HEK293T (cell line): Measurements from ENCODE around the gene MAD1L1.

Experiments
- CTCF ChIA-PET: fragments of 350-600 bp; formaldehyde crosslinking; extraction: SDS; loops from one replicate; lab custom pipeline; 2021; ENCODE audit warnings: antibody characterized with exemption, inconsistent platforms; lab: Yijun Ruan, JAX
- POLR2A ChIA-PET: fragments of 350-600 bp; formaldehyde crosslinking; extraction: SDS; loops from one replicate; lab custom pipeline; 2020; ENCODE audit warnings: antibody characterized with exemption, inconsistent platforms; lab: Yijun Ruan, JAX
- DNase-seq: peaks from one replicate; pipeline ENCODE4 v3.0.0; 2012; ENCODE audit warnings: mixed read lengths; ENCODE audit errors: extremely low spot score
- ARNT ChIP-seq: fragments of 450-650 bp; IDR thresholded peaks from 2 replicates; pipeline ENCODE4 v1.6.1; 2017; ENCODE audit warnings: mild to moderate bottlenecking
- BHLHE40 ChIP-seq: fragments of 450-650 bp; IDR thresholded peaks from 2 replicates; pipeline ENCODE4 v1.6.1; 2016; ENCODE audit warnings: mild to moderate bottlenecking, moderate library complexity, borderline replicate concordance
- CTBP1 ChIP-seq: fragments of 450-650 bp; IDR thresholded peaks from 2 replicates; pipeline ENCODE4 v1.6.1; 2016; ENCODE audit warnings: borderline replicate concordance
- ELF4 ChIP-seq: fragments of 450-650 bp; IDR thresholded peaks from 2 replicates; pipeline ENCODE4 v1.6.1; 2017; ENCODE audit warnings: antibody characterized with exemption
- FOXA1 ChIP-seq: fragments of 450-650 bp; IDR thresholded peaks from 2 replicates; pipeline ENCODE4 v1.6.1; 2016; ENCODE audit warnings: mild to moderate bottlenecking
- FOXK2 ChIP-seq: fragments of 450-650 bp; IDR thresholded peaks from 2 replicates; pipeline ENCODE4 v1.6.1; 2016; ENCODE audit warnings: mild to moderate bottlenecking
- FOXM1 ChIP-seq: fragments of 450-650 bp; IDR thresholded peaks from 2 replicates; pipeline ENCODE4 v1.6.1; 2017; ENCODE audit warnings: mild to moderate bottlenecking, borderline replicate concordance
- HDGF ChIP-seq: fragments of 450-650 bp; IDR thresholded peaks from 2 replicates; pipeline ENCODE4 v1.6.1; 2017; ENCODE audit warnings: antibody characterized with exemption, borderline replicate concordance
- L3MBTL2 ChIP-seq: fragments of 450-650 bp; conservative IDR thresholded peaks from 2 replicates; pipeline ENCODE4 v1.6.1; 2016; ENCODE audit warnings: mild to moderate bottlenecking
- LEF1 ChIP-seq: fragments of 450-650 bp; IDR thresholded peaks from 2 replicates; pipeline ENCODE4 v1.6.1; 2017; ENCODE audit warnings: mild to moderate bottlenecking, borderline replicate concordance
- NFRKB ChIP-seq: fragments of 450-650 bp; IDR thresholded peaks from 2 replicates; pipeline ENCODE4 v1.6.1; 2016; ENCODE audit warnings: mild to moderate bottlenecking, moderate library complexity
- SP1 ChIP-seq: fragments of 450-650 bp; IDR thresholded peaks from 2 replicates; pipeline ENCODE4 v1.6.1; 2017
- SUZ12 ChIP-seq: fragments of 450-650 bp; IDR thresholded peaks from 2 replicates; pipeline ENCODE4 v1.6.1; 2016; ENCODE audit warnings: mild to moderate bottlenecking
- TARDBP ChIP-seq: fragments of 450-650 bp; IDR thresholded peaks from 2 replicates; pipeline ENCODE4 v1.6.1; 2016
- ZNF384 ChIP-seq: fragments of 450-650 bp; IDR thresholded peaks from 2 replicates; pipeline ENCODE4 v1.6.1; 2016
- TF ChIP-seq, protein P1 (sequence below): fragments of 450-650 bp; IDR thresholded peaks from 2 replicates; pipeline ENCODE4 v1.6.1; 2016

MAD1L1 gene

DNA sequence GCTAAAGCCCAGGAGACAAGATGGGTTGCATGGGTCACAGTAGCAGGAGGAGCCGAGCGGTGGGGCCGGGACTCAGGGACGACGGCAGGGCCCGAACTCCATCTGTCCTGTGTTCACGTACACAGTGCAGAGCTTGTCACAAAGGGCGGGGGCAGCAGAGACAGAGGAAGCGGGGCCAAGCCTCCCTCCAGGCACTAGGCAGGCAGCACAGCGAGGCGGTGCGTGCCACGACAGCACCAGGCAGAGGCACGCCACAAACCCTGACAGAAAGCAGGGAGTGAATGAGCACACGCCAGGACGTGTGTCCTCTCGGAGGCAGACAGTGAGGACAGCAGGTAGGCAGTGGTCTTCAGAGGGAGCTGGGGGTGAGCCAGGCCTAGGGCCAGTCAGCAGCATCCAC lies 177.8 kb downstream of the MAD1L1 start:
- no peak for DNase-seq
- TF ChIP-seq HDGF (no peak), CTBP1 (no peak), FOXK2 (no peak), TARDBP (no peak), LEF1 (no peak), BHLHE40 (no peak), L3MBTL2 (no peak), ELF4 (no peak), ARNT (no peak), FOXA1 (no peak), NFRKB (no peak), ZNF384 (no peak), SP1 (no peak), SUZ12 (no peak), FOXM1 (no peak)
- TF ChIP-seq, protein P1, sequence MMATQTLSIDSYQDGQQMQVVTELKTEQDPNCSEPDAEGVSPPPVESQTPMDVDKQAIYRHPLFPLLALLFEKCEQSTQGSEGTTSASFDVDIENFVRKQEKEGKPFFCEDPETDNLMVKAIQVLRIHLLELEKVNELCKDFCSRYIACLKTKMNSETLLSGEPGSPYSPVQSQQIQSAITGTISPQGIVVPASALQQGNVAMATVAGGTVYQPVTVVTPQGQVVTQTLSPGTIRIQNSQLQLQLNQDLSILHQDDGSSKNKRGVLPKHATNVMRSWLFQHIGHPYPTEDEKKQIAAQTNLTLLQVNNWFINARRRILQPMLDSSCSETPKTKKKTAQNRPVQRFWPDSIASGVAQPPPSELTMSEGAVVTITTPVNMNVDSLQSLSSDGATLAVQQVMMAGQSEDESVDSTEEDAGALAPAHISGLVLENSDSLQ = no peak
- POLR2A ChIA-PET = interaction anchor here (1.6 kb wide), 1 partner anchor 14 kb away, joined by 3 read pairs; no protein-coding TSS in a partner anchor
- CTCF ChIA-PET = no interaction called here

GRCh38 chr7:2053395-2053794 lies 179.3 kb downstream of the MAD1L1 start:
- no peak for DNase-seq
- TF ChIP-seq FOXK2 (no peak), FOXM1 (no peak), NFRKB (no peak), ZNF384 (no peak), HDGF (no peak), BHLHE40 (no peak), ARNT (no peak), L3MBTL2 (no peak), TARDBP (no peak), FOXA1 (no peak), SP1 (no peak), ELF4 (no peak), SUZ12 (no peak), CTBP1 (no peak), LEF1 (no peak)
- TF ChIP-seq, protein P1 = no peak
- POLR2A ChIA-PET = no interaction called here
- CTCF ChIA-PET = no interaction called here

DNA sequence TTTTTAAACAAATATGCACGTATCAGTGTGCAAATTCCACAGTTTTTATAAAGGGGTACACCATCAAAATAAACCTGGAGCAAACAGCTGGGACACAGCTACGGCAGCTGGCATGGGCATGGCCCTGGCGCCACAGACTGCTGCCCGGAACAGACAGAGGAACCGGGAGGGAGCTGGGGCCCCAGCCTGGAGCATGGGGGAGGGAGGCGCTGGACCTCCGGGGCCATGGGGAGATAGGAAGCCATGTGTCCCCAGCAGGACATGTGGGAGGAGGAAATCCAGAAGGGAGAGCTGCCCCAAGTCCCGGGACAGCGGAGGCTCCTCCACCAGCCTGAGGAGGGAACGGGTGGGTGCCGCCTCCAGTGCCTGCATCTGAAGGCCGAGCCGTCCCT lies 180.1 kb downstream of the MAD1L1 start:
- ChIA-PET POLR2A (no interaction called here), CTCF (interaction anchor here (0.7 kb wide), 1 partner anchor 199 kb away, joined by 3 read pairs; no protein-coding TSS in a partner anchor)
- TF ChIP-seq ARNT (no peak), ELF4 (no peak), HDGF (no peak), BHLHE40 (no peak), SP1 (no peak), ZNF384 (no peak), L3MBTL2 (no peak), FOXK2 (no peak), NFRKB (no peak), FOXM1 (no peak), TARDBP (no peak), FOXA1 (no peak)
- TF ChIP-seq, protein P1 = no peak
- no peak for DNase-seq

DNA sequence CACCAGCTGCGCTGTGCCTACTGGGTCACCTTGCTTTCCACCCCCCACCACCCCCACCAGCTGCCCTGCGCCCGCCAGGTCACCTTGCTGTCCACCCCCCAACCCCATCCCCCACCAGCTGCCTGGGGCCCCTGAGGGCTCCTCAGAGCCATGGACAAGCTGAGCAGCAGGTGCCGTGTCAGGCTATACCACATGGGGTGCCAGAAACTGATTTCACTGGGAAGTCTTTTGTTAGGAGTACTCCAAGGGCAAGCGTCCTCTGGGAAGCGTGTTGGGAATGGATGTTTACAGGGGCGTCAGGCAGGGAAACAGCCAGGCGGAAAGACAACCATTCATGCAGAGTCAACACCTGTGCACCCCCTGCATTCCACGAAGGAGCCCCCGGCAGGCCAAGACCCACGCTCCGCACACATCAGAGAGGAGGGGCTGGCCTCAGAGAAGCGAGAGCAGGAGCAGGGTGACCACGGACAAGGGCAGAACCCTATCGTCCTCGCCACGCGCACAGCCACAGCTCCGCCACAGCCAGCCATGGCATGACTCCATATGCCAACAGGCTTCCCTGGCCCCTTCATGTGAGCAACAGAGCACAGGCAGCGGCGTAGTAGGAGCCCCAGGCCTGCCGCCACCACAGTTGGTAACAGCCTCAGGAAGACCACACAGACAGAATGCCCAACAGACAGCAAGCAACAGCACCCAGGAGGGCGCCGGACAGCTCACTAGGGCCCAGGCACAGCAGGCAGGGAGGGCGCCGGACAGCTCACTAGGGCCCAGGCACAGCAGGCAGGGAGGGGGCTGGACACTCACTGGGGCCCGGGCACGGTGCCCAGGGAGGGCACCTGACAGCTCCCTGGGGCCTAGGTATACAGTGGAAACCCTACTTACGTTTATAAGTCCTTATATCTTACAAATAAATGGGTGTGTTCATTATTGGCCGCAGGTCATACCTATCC lies 180.8 kb downstream of the MAD1L1 start:
- ChIA-PET POLR2A (no interaction called here), CTCF (interaction anchor here (0.7 kb wide), 1 partner anchor 198 kb away, joined by 3 read pairs; no protein-coding TSS in a partner anchor)
- TF ChIP-seq L3MBTL2 = no peak
- no peak for TF ChIP-seq SUZ12
- TF ChIP-seq, protein P1 = no peak
- TF ChIP-seq NFRKB = no peak
- no peak for TF ChIP-seq SP1
- TF ChIP-seq FOXA1 = no peak
- no peak for TF ChIP-seq ELF4
- TF ChIP-seq BHLHE40 = no peak
- no peak for TF ChIP-seq TARDBP
- TF ChIP-seq ARNT = no peak
- no peak for TF ChIP-seq ZNF384
- TF ChIP-seq LEF1 = no peak
- TF ChIP-seq CTBP1 = no peak
- TF ChIP-seq FOXK2 = no peak
- no peak for DNase-seq

DNA sequence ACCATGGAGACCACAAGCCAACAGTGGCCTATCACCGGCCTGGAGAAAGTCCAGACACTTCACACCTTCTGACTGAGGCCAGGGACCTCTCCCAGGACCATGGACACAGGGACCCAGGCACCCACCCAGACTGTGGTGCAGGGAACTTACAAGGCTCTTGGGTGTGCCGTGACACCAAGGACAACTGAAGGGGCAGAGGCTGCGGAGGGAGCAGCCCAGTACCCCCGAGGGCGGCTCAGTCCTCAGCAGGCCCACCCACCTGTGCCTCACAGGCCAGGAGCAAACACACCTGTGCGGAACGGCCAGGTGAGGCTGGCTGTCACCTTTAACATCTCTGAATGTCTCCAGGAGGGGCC lies 182.3 kb downstream of the MAD1L1 start:
- TF ChIP-seq BHLHE40 (no peak), FOXM1 (no peak), FOXA1 (no peak), CTBP1 (no peak), ELF4 (no peak), ZNF384 (no peak), NFRKB (no peak), LEF1 (no peak), ARNT (no peak), L3MBTL2 (no peak), TARDBP (no peak), SP1 (no peak), SUZ12 (no peak), FOXK2 (no peak), HDGF (no peak)
- TF ChIP-seq, protein P1 = no peak
- no peak for DNase-seq
- CTCF ChIA-PET = no interaction called here
- POLR2A ChIA-PET = no interaction called here
